Activated CD8-positive, alpha-beta memory T cell treated with anti-CD3 and anti-CD28 coated beads, Interleukin-2, amount 10 ng/mL, durations not matched to agents 7 days and 5 days (primary cell): Measurements from ENCODE around the gene CSNK1D. TPM values are rescaled to one million over a fixed set of nuclear protein-coding genes. Genes with fewer than 3 reads are reported as not detected.

ENCODE experiments used
- ATAC-seq: fragments of 150-1000 bp; cut with Tn5 transposase; one replicate; pipeline ENCODE4 v1.10.0; 2021; ENCODE audit warnings: moderate library complexity
- CTCF ChIA-PET: fragments of 350-600 bp; sonication (Branson Sonifier 250); formaldehyde crosslinking; loops from one replicate; lab custom pipeline; 2021; ENCODE audit warnings: antibody characterized with exemption; lab: Charles Lee
- DNase-seq: peaks from one replicate; pipeline ENCODE4 v3.0.0-alpha.2; 2020
- H3K27ac Mint-ChIP-seq: one replicate; pipeline ENCODE4 v1.8.0; 2021; ENCODE audit warnings: mild to moderate bottlenecking, mixed read lengths
- H3K27me3 Mint-ChIP-seq: one replicate; pipeline ENCODE4 v1.8.0; 2021; ENCODE audit warnings: mixed read lengths
- H3K36me3 Mint-ChIP-seq: one replicate; pipeline ENCODE4 v1.8.0; 2021; ENCODE audit warnings: mild to moderate bottlenecking, mixed read lengths
- H3K4me1 Mint-ChIP-seq: one replicate; pipeline ENCODE4 v1.8.0; 2021; ENCODE audit warnings: mixed read lengths
- H3K4me3 Mint-ChIP-seq: one replicate; pipeline ENCODE4 v1.8.0; 2021; ENCODE audit warnings: mild to moderate bottlenecking, moderate library complexity, mixed read lengths
- H3K9me3 Mint-ChIP-seq: one replicate; pipeline ENCODE4 v1.8.0; 2022; ENCODE audit warnings: low read depth, mixed read lengths
- total RNA-seq, 2 experiments: library from RNA; stranded (reverse); gene quantifications; one replicate each; pipeline ENCODE4 v1.2.3, GENCODE V29; 2021

The CSNK1D gene
- total RNA-seq, 2 experiments from 2014 or later, result 120 to 139 TPM

DNA sequence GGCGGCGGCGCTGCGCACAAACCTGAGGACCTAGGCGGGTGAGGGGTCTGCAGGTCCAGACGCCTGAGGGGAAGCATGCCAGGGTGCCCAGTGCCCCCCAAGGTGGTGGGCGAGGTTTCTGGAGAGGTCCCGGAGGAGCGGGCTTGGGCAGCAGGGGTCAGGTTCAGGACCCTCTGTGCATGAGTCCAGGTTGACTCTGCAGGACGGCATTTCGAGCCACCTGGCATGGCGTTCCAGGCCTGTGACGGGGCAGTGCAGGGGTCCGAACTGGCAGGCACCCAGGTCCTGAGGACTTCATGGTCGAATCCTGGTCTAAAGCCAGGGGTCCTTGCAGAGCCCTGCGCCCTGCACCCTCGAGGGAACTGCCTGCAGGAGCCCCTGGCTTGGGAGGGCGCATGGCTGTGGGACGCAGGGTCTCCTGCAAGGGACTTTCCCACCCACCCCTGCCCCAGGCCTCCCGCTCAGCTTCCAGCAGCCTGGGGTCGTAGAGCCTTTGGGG, 41.1 kb downstream of the CSNK1D start:
- Mint-ChIP-seq H3K27me3 (no peaks in the 10 kb centered on the region), H3K27ac (no peak overlapping the region), H3K9me3 (no peaks in the 10 kb centered on the region), H3K4me3 (no peak overlapping the region), H3K36me3 (peaks cover 8% of the 10 kb centered on the region), H3K4me1 (peaks cover 33% of the 10 kb centered on the region)
- CTCF ChIA-PET, result interaction anchor here (0.9 to 1.7 kb wide), 2 partner anchors 85 to 202 kb away, joined by 3 to 4 read pairs; partner anchors contain the start of gene CD7
- DNase-seq (no peak), ATAC-seq (no peak)

DNA sequence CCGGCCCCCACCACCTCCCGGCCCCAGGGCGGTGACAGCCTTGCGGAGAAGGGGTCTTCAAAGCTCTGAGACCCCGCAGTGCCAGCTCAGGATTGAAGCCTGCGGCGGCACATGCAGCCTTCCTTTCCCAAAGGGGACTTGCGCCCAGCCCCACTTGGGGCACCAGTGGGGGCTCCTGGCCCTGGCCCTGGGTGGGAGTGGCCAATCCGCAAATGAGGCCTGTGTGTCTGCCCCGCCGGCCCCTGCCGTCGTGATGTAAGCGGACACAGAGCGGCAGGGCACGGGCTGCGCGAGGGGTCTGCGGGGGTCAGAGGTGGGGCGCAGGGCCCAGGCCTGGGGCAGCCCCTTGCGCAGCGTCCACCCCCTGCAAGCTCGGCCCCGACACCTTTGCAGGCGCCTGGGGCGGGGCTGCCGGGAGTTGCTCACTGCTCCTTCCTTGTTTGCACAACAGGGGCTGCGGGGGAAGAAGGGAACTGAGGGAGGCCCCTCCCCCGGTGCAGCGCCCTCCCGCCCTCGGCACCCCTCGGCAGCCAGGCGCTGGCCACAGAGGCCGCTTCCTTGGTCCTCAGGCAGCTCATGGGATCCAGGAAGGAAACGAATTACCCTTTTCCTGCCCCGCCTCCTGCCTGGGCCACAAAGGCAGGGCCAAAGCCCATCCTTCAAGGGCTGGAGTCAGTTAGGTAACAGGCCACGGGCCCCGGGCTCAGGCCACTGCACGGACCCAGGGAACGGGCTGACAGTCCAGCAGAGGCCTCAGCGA, 41.8 kb downstream of the CSNK1D start:
- CTCF ChIA-PET, result interaction anchor here (0.9 to 1.7 kb wide), 2 partner anchors 86 to 201 kb away, joined by 3 to 4 read pairs; partner anchors contain the start of gene CD7
- H3K9me3 Mint-ChIP-seq, result no peaks in the 10 kb centered on the region
- no peak overlapping the region for H3K27ac Mint-ChIP-seq
- H3K36me3 Mint-ChIP-seq, result peaks cover 8% of the 10 kb centered on the region
- peaks cover 35% of the 10 kb centered on the region for H3K4me1 Mint-ChIP-seq
- DNase-seq (peak; percentile 64), ATAC-seq (no peak)
- no peaks in the 10 kb centered on the region for H3K27me3 Mint-ChIP-seq
- peak overlapping the region; percentile 87 for H3K4me3 Mint-ChIP-seq

DNA sequence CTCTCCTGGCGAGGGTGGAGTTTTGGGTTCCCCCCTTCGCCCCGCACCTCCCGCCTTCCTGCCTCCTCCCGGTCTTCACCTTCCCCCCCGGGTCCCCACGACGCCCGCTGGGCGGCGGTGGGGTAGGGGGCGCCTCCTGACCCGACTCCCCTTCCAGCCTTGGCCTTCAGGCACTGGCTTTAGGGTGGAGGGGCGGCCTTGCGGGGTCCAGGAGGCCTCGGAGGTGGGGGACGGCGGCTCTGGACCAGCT, 42.3 kb downstream of the CSNK1D start:
- CTCF ChIA-PET, result interaction anchor here (0.9 to 1.7 kb wide), 2 partner anchors 86 to 201 kb away, joined by 3 to 4 read pairs; partner anchors contain the start of gene CD7
- peak; percentile 20 for ATAC-seq

DNA sequence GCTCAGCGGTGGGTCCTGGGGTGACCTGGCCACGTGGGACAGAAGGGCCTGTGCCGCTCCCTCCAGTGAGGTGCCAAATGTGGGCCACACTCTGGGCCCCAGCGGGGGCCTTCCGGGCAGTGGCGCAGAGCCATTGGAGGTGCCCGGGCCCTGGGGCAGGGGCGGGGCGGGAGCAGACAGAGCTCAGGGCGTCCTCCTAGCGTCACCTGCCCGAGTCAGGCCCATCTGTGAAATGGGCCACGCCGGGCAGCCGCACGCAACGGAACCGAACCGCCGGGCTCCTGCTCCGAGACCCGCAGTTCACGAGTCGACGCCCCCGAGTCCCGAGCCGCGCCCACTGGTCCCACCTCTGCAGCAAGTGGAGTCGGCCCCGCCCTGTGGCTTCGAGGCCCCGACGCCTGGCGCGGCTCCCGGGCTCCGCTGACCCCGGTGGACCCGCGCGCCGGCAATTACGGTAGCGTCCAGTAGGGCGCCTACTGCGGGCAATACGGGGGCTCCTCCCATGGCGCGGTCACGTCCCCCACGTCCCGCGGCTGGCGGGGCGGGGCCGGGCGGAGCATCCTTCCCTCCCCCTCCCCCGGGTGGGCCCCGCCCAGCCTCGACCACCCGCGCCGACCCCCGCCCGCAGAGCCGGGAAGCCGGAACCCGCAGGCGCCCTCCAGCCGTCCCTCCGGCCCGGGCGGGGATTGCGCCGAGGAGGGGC, 42.7 kb downstream of the CSNK1D start:
- peak overlapping the region; percentile 87 for H3K27ac Mint-ChIP-seq
- DNase-seq (peak; percentile 84), ATAC-seq (peak; percentile 50)
- peaks cover 27% of the 10 kb centered on the region for H3K4me1 Mint-ChIP-seq
- CTCF ChIA-PET, result interaction anchor here (0.9 to 2.8 kb wide), 3 partner anchors 7 to 200 kb away, joined by 4 to 14 read pairs (median 6); no protein-coding TSS in a partner anchor
- peak overlapping the region; percentile 87 for H3K4me3 Mint-ChIP-seq
- no peaks in the 10 kb centered on the region for H3K9me3 Mint-ChIP-seq
- H3K36me3 Mint-ChIP-seq, result peaks cover 3% of the 10 kb centered on the region
- no peaks in the 10 kb centered on the region for H3K27me3 Mint-ChIP-seq

More for the DNA sequence above, 42.3 kb downstream of the CSNK1D start:
- Mint-ChIP-seq H3K4me1 (peaks cover 31% of the 10 kb centered on the region), H3K4me3 (peak overlapping the region; percentile 87), H3K27ac (no peak overlapping the region), H3K9me3 (no peaks in the 10 kb centered on the region), H3K27me3 (no peaks in the 10 kb centered on the region), H3K36me3 (peaks cover 6% of the 10 kb centered on the region)
- DNase-seq, result no peak

DNA sequence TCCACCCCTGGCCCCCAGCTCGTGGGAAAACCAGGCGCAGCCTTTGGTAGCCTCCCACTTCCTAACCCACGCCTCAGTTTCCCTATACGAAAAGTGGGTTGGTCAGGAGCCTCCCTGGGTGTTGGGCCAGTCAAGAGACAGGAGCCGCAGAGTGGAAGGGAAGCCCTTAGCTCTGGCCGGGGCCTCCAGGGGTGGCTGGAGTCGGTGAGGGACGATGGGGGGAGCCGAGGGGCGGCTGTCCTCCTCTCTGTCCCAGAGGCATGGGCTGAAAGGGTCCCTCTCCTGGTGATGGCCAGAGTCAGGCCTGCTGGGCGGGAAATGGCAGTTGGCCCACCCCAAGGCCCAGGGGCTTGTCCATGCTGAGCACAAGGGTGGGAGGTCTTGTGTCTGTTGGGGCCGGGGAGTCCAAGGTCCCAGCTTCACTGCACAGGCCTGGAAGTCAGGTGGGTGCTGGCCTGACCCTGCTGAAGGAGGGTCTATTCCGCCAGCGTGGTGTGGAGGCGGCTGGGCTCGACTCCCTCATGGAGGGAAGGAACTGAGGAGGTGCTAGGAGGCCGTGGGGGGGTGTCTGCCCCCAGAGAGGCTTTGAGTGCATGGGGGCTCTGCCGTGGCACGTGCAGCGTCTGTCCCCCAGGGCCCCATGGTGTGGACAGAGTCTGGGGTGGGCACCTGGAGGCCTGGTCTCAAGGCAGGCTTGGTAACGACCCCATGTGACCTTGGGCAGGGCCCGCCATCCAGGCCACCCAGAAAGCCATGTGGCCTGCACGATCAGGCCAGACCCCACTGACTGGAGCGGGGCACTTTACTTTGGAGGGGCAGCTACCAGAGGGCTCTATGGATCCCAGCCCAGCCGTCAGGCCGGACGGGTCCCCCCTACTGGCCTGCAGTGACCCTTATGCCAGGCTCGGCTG, 43.5 kb downstream of the CSNK1D start:
- peak overlapping the region; percentile 87 for H3K4me3 Mint-ChIP-seq
- H3K36me3 Mint-ChIP-seq, result peaks cover 3% of the 10 kb centered on the region
- peak overlapping the region; percentile 87 for H3K27ac Mint-ChIP-seq
- H3K27me3 Mint-ChIP-seq, result no peaks in the 10 kb centered on the region
- CTCF ChIA-PET, result interaction anchor here (0.7 to 2.8 kb wide), 8 partner anchors 8 to 62 kb away, joined by 3 to 14 read pairs (median 4); no protein-coding TSS in a partner anchor
- DNase-seq, result peak; percentile 52
- H3K9me3 Mint-ChIP-seq, result no peaks in the 10 kb centered on the region
- H3K4me1 Mint-ChIP-seq, result peaks cover 22% of the 10 kb centered on the region
- no peak for ATAC-seq

DNA sequence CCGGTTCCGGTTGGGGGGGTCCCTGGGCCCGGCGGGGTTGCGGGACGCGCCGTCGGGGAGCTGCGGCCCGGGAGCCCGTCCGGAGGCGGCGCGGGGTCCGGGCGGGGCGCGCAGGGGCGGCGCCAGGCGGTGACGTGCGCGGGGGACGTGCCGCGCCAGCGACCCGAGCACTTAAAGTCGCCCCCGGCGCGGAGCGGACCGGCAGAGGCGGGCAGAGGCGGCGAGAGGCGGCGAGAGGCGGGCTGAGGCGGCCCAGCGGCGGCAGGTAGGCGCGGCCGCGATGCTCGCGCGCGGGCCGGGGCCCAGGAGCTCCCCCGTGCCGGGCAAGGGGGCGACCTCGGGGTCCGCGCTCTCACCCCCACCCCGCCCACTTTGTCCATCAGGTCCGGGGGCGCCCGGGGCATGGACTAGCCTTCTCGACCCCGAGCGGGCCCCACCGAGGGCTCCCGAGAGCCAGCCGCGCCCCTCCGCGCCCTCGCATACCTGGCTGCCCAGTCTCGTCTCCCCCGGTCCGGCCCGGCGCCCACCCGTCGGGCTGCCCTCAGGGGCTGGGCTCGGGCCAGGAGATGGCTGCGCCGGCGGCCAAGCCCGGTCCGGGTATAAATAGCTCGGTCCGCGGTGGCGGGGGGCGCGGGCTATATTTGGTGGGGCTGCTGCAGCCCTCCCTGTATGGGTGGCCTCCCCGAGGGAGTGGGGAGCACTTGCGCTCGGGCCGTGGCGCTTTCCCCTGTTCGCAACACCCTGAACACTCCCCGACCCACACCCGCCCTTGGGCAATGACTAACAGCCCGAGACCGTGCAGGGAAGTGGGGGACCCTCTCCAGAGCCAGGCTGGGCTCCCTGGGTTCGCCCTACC, 44.4 kb downstream of the CSNK1D start, which contains the start of gene SLC16A3:
Gene SLC16A3 (plus strand): TSS at position 201 of the 856 bp plus-strand sequence. CDS start 6,967 bp downstream, outside the sequence.
- Mint-ChIP-seq H3K4me3 (peak within 1 kb of the TSS; percentile 87), H3K4me1 (peaks cover 16% of the 10 kb centered on the region), H3K36me3 (peaks cover 3% of the 10 kb centered on the region), H3K27ac (peak within 1 kb of the TSS; percentile 87), H3K9me3 (no peaks in the 10 kb centered on the region), H3K27me3 (no peaks in the 10 kb centered on the region)
- ATAC-seq, result peak; percentile 61
- CTCF ChIA-PET, result interaction anchor here (0.7 to 2.8 kb wide), 7 partner anchors 9 to 63 kb away, joined by 3 to 14 read pairs (median 4); no protein-coding TSS in a partner anchor
- DNase-seq, result peak; percentile 77

DNA sequence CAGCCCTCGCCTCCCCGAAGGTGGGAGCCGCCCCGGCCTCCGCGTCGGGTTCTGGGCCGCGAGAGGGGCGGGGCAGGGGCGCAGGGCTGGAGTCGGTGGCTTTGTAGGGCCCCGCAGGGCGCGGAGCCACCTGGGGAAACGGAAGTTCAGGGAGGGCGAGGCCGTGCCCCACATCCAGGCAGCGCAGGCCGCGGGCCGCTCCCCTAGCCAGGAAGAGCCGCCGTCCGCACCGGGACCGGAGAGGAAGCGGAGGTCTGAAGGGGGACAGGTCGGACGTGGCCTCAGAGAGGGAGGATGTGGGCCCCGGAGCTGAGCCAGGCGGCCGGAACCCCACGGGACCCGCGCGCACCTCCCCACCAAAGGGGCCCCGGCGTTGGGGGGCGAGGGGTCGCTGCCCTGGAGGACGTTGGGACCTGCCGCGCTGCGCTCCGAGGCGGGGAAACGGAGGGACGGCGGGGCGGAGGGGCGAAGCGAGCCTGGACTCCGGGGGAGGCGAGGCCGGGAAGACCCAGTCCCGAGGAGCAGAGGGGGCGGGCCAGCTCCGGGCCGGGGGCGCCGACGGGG, 45.1 kb downstream of the CSNK1D start:
- CTCF ChIA-PET, result interaction anchor here (1.3 to 2.8 kb wide), 4 partner anchors 8 to 22 kb away, joined by 3 to 14 read pairs (median 6); no protein-coding TSS in a partner anchor
- H3K36me3 Mint-ChIP-seq, result peaks cover 3% of the 10 kb centered on the region

DNA sequence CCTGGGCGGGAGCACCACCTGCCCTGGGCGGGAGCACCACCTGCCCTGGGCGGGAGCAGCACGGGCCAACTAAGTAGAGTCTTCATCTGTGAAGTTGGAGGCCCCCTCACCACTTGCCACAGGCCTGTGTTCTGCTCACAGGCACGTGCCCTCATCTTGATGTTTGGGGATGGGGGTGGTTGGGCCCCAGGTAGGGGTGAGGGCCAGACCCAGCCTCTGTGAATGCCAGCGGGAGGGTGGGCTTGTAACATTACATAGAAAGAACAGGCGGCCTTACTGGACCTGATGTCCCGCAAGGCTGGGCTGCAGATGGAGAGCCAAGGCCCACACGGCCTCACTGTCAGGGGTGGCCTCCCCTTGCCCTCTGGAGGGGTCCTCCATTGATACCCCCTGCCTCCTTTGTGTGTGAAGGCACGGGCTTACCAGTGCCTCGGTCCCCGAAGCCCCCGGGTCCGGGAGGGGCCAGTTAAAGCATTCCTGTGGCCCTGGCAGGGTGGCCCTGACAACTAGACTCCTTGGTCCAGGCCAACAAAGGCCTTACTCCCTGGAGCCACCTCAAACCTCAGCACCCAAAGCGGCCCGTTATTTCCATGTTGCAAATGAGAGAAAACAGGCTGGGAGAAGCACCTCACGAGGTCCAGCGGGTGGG, 45.7 kb downstream of the CSNK1D start:
- H3K27ac Mint-ChIP-seq, result peak overlapping the region; percentile 86
- peaks cover 3% of the 10 kb centered on the region for H3K36me3 Mint-ChIP-seq
- H3K4me1 Mint-ChIP-seq, result peaks cover 10% of the 10 kb centered on the region
- CTCF ChIA-PET, result interaction anchor here (1.8 to 3.3 kb wide), 3 partner anchors 8 to 22 kb away, joined by 8 to 14 read pairs (median 13); no protein-coding TSS in a partner anchor
- DNase-seq (no peak), ATAC-seq (no peak)
- peak overlapping the region; percentile 74 for H3K4me3 Mint-ChIP-seq
- no peaks in the 10 kb centered on the region for H3K27me3 Mint-ChIP-seq
- no peaks in the 10 kb centered on the region for H3K9me3 Mint-ChIP-seq

More for the DNA sequence above, 45.1 kb downstream of the CSNK1D start:
- peak overlapping the region; percentile 74 for H3K4me3 Mint-ChIP-seq
- peaks cover 14% of the 10 kb centered on the region for H3K4me1 Mint-ChIP-seq
- DNase-seq (peak; percentile 83), ATAC-seq (peak; percentile 52)
- peak overlapping the region; percentile 86 for H3K27ac Mint-ChIP-seq
- no peaks in the 10 kb centered on the region for H3K9me3 Mint-ChIP-seq
- H3K27me3 Mint-ChIP-seq, result no peaks in the 10 kb centered on the region

DNA sequence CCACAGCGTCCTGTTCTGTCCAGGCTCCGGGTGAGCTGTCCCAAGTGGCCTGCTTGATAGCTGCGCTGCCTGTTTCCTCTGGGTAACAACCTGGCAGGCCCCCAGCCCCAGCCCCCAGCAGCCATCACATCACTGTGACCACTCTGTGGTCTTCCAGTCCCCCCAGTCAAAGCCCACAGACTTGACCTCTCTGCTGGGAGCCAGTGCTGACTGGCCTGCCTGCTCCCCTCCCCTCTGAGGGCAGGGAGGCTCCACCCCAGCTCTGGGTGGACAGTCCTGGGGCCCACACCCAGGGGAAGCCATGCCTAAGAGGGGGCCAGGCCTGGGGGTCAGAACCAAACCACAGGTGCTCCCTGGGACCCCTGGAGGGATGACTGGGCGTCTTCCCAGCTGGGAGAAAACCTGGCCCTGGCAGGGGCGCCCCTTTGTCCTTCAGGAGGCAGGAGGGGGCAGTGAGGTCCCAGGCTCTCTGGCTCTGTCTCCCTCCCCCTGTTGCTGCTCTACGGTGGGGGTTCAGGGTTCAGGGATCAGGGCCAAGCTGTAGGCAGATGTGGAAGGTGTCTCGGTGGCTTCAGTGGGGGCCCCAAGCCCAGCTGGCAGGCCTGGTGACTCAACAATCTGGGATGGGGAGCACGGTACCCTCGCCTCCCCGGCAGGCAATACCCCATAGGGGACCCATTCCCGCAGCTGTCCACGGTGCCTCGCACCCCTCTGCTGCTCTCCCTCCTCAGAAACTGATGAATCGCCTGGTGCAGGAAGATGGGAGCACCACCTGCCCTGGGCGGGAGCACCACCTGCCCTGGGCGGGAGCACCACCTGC, 46.5 kb downstream of the CSNK1D start:
- Mint-ChIP-seq H3K4me3 (no peak overlapping the region), H3K4me1 (peaks cover 9% of the 10 kb centered on the region)

DNA sequence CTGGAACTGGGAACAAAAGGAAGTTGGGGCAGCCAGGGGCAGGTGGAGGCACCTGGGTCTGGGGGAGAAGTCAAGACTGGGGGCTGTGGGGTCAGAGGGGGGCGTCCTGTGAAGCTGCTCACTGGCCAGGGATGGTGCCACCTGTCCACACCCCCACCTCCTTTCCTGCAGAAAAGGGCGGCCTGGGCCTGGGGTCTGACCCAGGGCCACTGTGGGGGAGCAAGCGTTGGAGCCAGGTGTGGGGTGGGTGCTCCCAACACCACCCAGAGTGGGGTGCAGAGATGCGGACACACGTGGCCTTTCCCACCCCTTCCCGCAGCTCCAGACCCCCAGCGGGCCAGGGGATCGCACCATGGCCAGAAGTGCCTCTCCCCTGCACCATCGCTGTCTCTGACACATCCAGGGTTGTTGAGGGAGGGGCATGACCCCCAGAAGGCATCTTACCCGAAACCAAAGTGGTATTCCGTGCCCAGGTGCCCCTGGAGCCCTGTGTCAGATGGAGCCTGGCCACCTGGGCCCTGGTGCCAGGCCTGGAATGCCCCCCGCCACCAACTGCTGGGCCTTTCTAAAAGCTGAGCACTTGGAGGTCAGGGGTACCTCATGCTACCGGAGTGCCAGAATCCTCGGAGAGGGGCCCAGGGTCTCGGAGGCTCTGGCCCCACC, 47.2 kb downstream of the CSNK1D start:
- H3K4me3 Mint-ChIP-seq, result no peak overlapping the region
- no peaks in the 10 kb centered on the region for H3K27me3 Mint-ChIP-seq
- no peak overlapping the region for H3K27ac Mint-ChIP-seq
- peaks cover 3% of the 10 kb centered on the region for H3K36me3 Mint-ChIP-seq
- H3K4me1 Mint-ChIP-seq, result peaks cover 9% of the 10 kb centered on the region
- no peak for ATAC-seq
- CTCF ChIA-PET, result interaction anchor here (0.6 to 3.3 kb wide), 4 partner anchors 10 to 259 kb away, joined by 3 to 13 read pairs (median 4); no protein-coding TSS in a partner anchor
- no peaks in the 10 kb centered on the region for H3K9me3 Mint-ChIP-seq
- DNase-seq, result no peak

More for the DNA sequence above, 46.5 kb downstream of the CSNK1D start:
- H3K36me3 Mint-ChIP-seq, result peaks cover 3% of the 10 kb centered on the region
- no peaks in the 10 kb centered on the region for H3K9me3 Mint-ChIP-seq
- CTCF ChIA-PET, result interaction anchor here (0.8 to 3.3 kb wide), 3 partner anchors 9 to 197 kb away, joined by 3 to 13 read pairs (median 6); no protein-coding TSS in a partner anchor
- DNase-seq (no peak), ATAC-seq (no peak)
- peak overlapping the region; percentile 86 for H3K27ac Mint-ChIP-seq
- no peaks in the 10 kb centered on the region for H3K27me3 Mint-ChIP-seq
